ENCODE results near the gene RGPD8. TPM values are rescaled to one million over a fixed set of nuclear protein-coding genes. Genes with fewer than 3 reads are reported as not detected.
"Not testable (repeated sequence)": the region's sequence is repeated elsewhere in the genome, so short reads cannot be mapped to it uniquely, and the experiment has no call there.

Gene RGPD8
- 10 to 100 TPM; 61.1 to 65.9 TPM for total RNA-seq
- 2.5 TPM for polyA plus RNA-seq (2013, experiment 1 of 2)
- 6.5 TPM for polyA plus RNA-seq (2013, experiment 2 of 2)
- total RNA-seq: 4.9 to 26.3 (median 10.0) reads per million in 172 experiments

DNA sequence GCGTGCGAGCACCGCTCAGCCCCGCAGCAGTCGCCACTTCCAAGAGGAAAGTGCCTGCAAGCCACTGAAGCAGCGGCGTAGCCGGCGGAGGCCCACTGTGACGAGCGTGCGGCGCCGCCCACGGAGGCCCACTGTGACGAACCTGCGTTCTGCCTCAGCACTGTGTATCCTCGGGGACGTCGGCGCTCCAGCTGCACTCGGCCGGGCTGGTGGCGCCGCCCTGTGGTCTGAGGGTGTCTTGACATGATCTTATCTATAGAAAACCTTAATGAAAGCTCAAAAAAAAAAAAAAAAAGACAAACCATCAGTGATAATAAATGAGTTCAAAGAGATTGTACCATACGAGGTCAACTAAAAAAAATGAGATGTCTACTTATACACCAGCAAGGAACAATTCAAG lies at the start of gene RGPD8:
Gene RGPD8 (minus strand): TSS at position 166 of the 400 bp plus-strand sequence. CDS start 192 bp downstream, outside the sequence.
- TF ChIP-seq, protein P1, sequence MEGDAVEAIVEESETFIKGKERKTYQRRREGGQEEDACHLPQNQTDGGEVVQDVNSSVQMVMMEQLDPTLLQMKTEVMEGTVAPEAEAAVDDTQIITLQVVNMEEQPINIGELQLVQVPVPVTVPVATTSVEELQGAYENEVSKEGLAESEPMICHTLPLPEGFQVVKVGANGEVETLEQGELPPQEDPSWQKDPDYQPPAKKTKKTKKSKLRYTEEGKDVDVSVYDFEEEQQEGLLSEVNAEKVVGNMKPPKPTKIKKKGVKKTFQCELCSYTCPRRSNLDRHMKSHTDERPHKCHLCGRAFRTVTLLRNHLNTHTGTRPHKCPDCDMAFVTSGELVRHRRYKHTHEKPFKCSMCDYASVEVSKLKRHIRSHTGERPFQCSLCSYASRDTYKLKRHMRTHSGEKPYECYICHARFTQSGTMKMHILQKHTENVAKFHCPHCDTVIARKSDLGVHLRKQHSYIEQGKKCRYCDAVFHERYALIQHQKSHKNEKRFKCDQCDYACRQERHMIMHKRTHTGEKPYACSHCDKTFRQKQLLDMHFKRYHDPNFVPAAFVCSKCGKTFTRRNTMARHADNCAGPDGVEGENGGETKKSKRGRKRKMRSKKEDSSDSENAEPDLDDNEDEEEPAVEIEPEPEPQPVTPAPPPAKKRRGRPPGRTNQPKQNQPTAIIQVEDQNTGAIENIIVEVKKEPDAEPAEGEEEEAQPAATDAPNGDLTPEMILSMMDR (IDR thresholded peaks at IDR 0.05): peak; percentile 61
- Mint-ChIP-seq H3K27me3 (peaks cover 16% of the 10 kb centered on the region), H3K27ac (peak within 1 kb of the TSS; percentile 75), H3K4me3 (peak within 1 kb of the TSS; percentile 77), H3K4me1 (ENCODE audit: low read depth) (peaks cover 17% of the 10 kb centered on the region)
- not testable (repeated sequence) for H3K9me3 Mint-ChIP-seq; H3K9me3 ChIP-seq (ENCODE audit: control insufficient read depth in 1 of 2, insufficient read depth in 1 of 2, low read length in 2 of 2); H3K36me3 ChIP-seq (ENCODE audit: insufficient read depth, low read length); H3K36me3 Mint-ChIP-seq (ENCODE audit: low read depth); H3K27ac ChIP-seq (ENCODE audit: low read depth in 1 of 2, low read length in 2 of 2); H3K27me3 ChIP-seq (ENCODE audit: control insufficient read depth in 1 of 2, insufficient read depth in 2 of 2, low read length in 2 of 2)
- ChIA-PET CTCF (interaction anchor here (0.6 to 0.7 kb wide), 4 partner anchors 48 to 333 kb away, joined by 3 to 4 read pairs (median 4); no protein-coding TSS in a partner anchor), POLR2A (interaction anchor here (0.6 kb wide), 1 partner anchor 174 kb away, joined by 3 read pairs; no protein-coding TSS in a partner anchor)
- Histone ChIP-seq H3K4me1 (ENCODE audit: insufficient read depth, low read length) (peaks cover 15% of the 10 kb centered on the region), H3K4me3 (ENCODE audit: low read length) (peak within 1 kb of the TSS; percentile 44)
- intact Hi-C loops (cut with DNase I, micrococcal nuclease): loop anchor here in 1 of 2 experiments (10.0 kb wide), 1 partner anchor 549 kb away; the partner anchor contains the start of gene ANAPC1
- DNase-seq: peak; percentile 75 to 96 (median 90)
- ATAC-seq (ENCODE audit: poor library complexity): peak; percentile 100

DNA sequence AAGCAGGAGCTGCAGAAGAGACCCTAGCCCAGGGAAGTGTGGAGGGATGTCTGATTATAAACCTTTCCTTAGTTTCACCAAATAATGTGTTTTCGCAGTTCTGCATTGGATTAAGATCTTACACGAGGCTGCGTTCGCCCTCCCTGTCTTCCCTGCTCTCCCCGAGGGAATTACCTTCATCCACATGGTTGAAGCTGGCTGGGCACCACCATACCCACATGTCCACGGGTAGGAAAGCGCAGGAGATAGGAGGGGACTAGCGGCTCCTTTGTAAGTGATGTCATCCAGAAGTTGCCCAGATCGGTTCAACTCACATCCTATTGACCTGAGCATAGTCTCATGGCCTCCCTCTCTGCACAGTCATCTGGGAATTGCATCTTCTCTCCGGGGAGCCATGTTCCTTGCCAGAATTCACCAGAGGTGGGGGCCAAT lies 49.6 kb upstream of the RGPD8 start:
- ChIA-PET POLR2A (interaction anchor here (1.5 kb wide), 1 partner anchor 222 kb away, joined by 3 read pairs; no protein-coding TSS in a partner anchor), CTCF (interaction anchor here (2.5 kb wide), 1 partner anchor 18 kb away, joined by 7 read pairs; no protein-coding TSS in a partner anchor)
- ATAC-seq (ENCODE audit: poor library complexity): no peak
- peaks cover 28% of the 10 kb centered on the region for H3K4me1 ChIP-seq (ENCODE audit: insufficient read depth, low read length)
- H3K36me3 ChIP-seq (ENCODE audit: insufficient read depth, low read length): no peaks in the 10 kb centered on the region
- peak overlapping the region; percentile 94 for H3K4me3 Mint-ChIP-seq
- intact Hi-C loops (cut with DNase I, micrococcal nuclease): loop anchor here in 1 of 2 experiments (2.0 to 5.0 kb wide), 5 partner anchors 58 to 1409 kb away; partner anchors contain the start of genes ACTR3, ANAPC1, SLC20A1 and ZC3H8
- TF ChIP-seq, protein P1 (IDR thresholded peaks at IDR 0.05): no peak
- H3K27ac ChIP-seq (ENCODE audit: low read depth in 1 of 2, low read length in 2 of 2): no peak overlapping the region
- H3K36me3 Mint-ChIP-seq (ENCODE audit: low read depth): peaks cover 18% of the 10 kb centered on the region
- H3K4me3 ChIP-seq (ENCODE audit: low read length): peak overlapping the region; percentile 97
- peak overlapping the region; percentile 73 for H3K27ac Mint-ChIP-seq
- peak in 3 of 14 experiments; percentile 12 to 22 (median 15) for DNase-seq
- H3K9me3 Mint-ChIP-seq: no peaks in the 10 kb centered on the region
- peaks cover 25% of the 10 kb centered on the region for H3K4me1 Mint-ChIP-seq (ENCODE audit: low read depth)
- no peaks in the 10 kb centered on the region for H3K9me3 ChIP-seq (ENCODE audit: control insufficient read depth in 1 of 2, insufficient read depth in 1 of 2, low read length in 2 of 2)
- H3K27me3 Mint-ChIP-seq: no peaks in the 10 kb centered on the region
- H3K27me3 ChIP-seq (ENCODE audit: control insufficient read depth in 1 of 2, insufficient read depth in 2 of 2, low read length in 2 of 2): no peaks in the 10 kb centered on the region

DNA sequence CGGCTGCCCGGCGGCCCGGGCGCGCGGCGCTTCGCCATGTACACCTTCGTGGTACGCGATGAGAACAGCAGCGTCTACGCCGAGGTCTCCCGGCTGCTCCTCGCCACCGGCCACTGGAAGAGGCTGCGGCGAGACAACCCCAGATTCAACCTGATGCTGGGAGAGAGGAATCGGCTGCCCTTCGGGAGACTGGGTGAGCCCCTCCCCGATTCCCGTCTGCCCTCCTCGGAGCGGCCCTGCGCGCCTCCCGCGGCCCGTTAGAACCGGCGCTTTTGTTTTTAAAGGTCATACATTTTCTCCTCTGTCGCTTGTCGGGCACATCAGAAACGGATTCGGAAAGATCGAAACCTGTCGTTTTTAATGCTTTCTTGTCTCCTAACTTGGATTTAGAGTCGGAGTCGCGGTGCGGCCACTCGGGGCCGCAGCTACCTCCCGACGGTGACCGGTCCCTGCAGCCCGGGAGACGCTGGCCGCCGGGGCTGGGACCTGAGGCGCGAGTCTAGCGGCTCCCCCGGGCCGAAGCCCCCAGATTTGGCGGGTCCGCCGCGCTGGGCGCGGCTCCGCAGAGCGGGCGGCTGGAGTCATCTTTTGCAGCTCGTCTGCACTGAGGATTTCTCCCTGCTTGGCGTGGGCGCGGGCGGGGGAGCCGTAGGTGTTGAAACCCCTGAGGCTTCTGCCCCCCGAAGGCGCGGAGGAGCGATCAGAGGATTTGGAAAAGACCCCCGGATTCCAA lies 49.0 kb upstream of the RGPD8 start:
- peak overlapping the region; percentile 97 for H3K4me3 ChIP-seq (ENCODE audit: low read length)
- H3K27me3 Mint-ChIP-seq: no peaks in the 10 kb centered on the region
- CTCF ChIA-PET: interaction anchor here (2.5 kb wide), 1 partner anchor 19 kb away, joined by 7 read pairs; no protein-coding TSS in a partner anchor
- intact Hi-C loops (cut with DNase I, micrococcal nuclease): loop anchor here in 1 of 2 experiments (2.0 to 5.0 kb wide), 5 partner anchors 58 to 1410 kb away; partner anchors contain the start of genes ACTR3, ANAPC1, SLC20A1 and ZC3H8
- peaks cover 18% of the 10 kb centered on the region for H3K36me3 Mint-ChIP-seq (ENCODE audit: low read depth)
- peaks cover 25% of the 10 kb centered on the region for H3K4me1 Mint-ChIP-seq (ENCODE audit: low read depth)
- H3K36me3 ChIP-seq (ENCODE audit: insufficient read depth, low read length): no peaks in the 10 kb centered on the region
- POLR2A ChIA-PET: interaction anchor here (0.6 to 1.5 kb wide), 2 partner anchors 150 to 222 kb away, joined by 3 read pairs; no protein-coding TSS in a partner anchor
- no peaks in the 10 kb centered on the region for H3K9me3 ChIP-seq (ENCODE audit: control insufficient read depth in 1 of 2, insufficient read depth in 1 of 2, low read length in 2 of 2)
- DNase-seq (peak in 12 of 14 experiments; percentile 4 to 47 (median 18)), ATAC-seq (ENCODE audit: poor library complexity) (no peak)
- H3K27ac Mint-ChIP-seq: peak overlapping the region; percentile 73
- peak overlapping the region; percentile 94 for H3K4me3 Mint-ChIP-seq
- H3K9me3 Mint-ChIP-seq: no peaks in the 10 kb centered on the region
- H3K27me3 ChIP-seq (ENCODE audit: control insufficient read depth in 1 of 2, insufficient read depth in 2 of 2, low read length in 2 of 2): no peaks in the 10 kb centered on the region
- peaks cover 28% of the 10 kb centered on the region for H3K4me1 ChIP-seq (ENCODE audit: insufficient read depth, low read length)
- H3K27ac ChIP-seq (ENCODE audit: low read depth in 1 of 2, low read length in 2 of 2): peak overlapping the region in 1 of 2 donors; percentile 46
- TF ChIP-seq, protein P1 (IDR thresholded peaks at IDR 0.05): no peak
